Measurements from ENCODE around the gene FBXL22. TPM values are rescaled to one million over a fixed set of nuclear protein-coding genes. Genes with fewer than 3 reads are reported as not detected.

The FBXL22 gene
- total and polyA plus RNA-seq, 2 experiments from 2014 or later, result 0.60 to 1.3 TPM

GRCh38 chr15:63559753-63560152 lies 37.4 kb upstream of the FBXL22 start:
- H3K4me2 ChIP-seq, result no peak overlapping the region

GRCh38 chr15:63560741-63561448 lies 36.3 kb upstream of the FBXL22 start:
- TF ChIP-seq EZH2 (IDR thresholded peaks at IDR 0.05; ENCODE audit: borderline replicate concordance) (no peak), CTCF (IDR thresholded peaks at IDR 0.05; ENCODE audit: poor library complexity) (no peak), EZH2phosphoT487 (IDR thresholded peaks at IDR 0.05; ENCODE audit: low read depth, severe bottlenecking, unreplicated experiment) (no peak)
- no peaks in the 10 kb centered on the region for H3K36me3 ChIP-seq (replicated peaks; ENCODE audit: insufficient read depth, low read depth)

More at GRCh38 chr15:63559753-63560152, 37.4 kb upstream of the FBXL22 start:
- peaks cover 25% of the 10 kb centered on the region for H3K79me2 ChIP-seq
- DNase-seq (ENCODE audit: low spot score), result no peak
- no peak overlapping the region for H3K4me3 ChIP-seq
- no peak overlapping the region for H3K27ac ChIP-seq
- H3K9me2 ChIP-seq (replicated peaks; ENCODE audit: insufficient read depth), result no peaks in the 10 kb centered on the region
- H3K36me3 ChIP-seq (replicated peaks; ENCODE audit: insufficient read depth, low read depth), result no peaks in the 10 kb centered on the region
- H3K4me1 ChIP-seq (ENCODE audit: insufficient read depth), result no peaks in the 10 kb centered on the region
- no peak overlapping the region for H2AFZ ChIP-seq
- WGBS (ENCODE audit: low lambda C conversion rate, missing lambda C conversion rate), result 94% methylated on average over 5 of the region's 5 CpGs
- TF ChIP-seq CTCF (IDR thresholded peaks at IDR 0.05; ENCODE audit: poor library complexity), result no peak
- no peaks in the 10 kb centered on the region for H3K27me3 ChIP-seq
- no peaks in the 10 kb centered on the region for H4K20me1 ChIP-seq (ENCODE audit: insufficient read depth, poor library complexity, severe bottlenecking)
- H3K9me3 ChIP-seq (ENCODE audit: low read depth), result no peaks in the 10 kb centered on the region

GRCh38 chr15:63564093-63564492 lies 33.1 kb upstream of the FBXL22 start:
- no peaks in the 10 kb centered on the region for H3K9me3 ChIP-seq (ENCODE audit: low read depth)
- no peaks in the 10 kb centered on the region for H3K9me2 ChIP-seq (replicated peaks; ENCODE audit: insufficient read depth)
- H3K27ac ChIP-seq, result no peak overlapping the region
- DNase-seq (ENCODE audit: low spot score), result no peak
- no peak overlapping the region for H3K4me3 ChIP-seq
- no peak overlapping the region for H3K4me2 ChIP-seq
- H3K27me3 ChIP-seq, result no peaks in the 10 kb centered on the region
- H3K79me2 ChIP-seq, result peaks cover 2% of the 10 kb centered on the region
- H4K20me1 ChIP-seq (ENCODE audit: insufficient read depth, poor library complexity, severe bottlenecking), result no peaks in the 10 kb centered on the region
- WGBS (ENCODE audit: low lambda C conversion rate, missing lambda C conversion rate), result 33% methylated on average over 3 of the region's 3 CpGs
- H3K4me1 ChIP-seq (ENCODE audit: insufficient read depth), result no peaks in the 10 kb centered on the region
- no peak for TF ChIP-seq EZH2 (IDR thresholded peaks at IDR 0.05; ENCODE audit: borderline replicate concordance)
- no peak for TF ChIP-seq EZH2phosphoT487 (IDR thresholded peaks at IDR 0.05; ENCODE audit: low read depth, severe bottlenecking, unreplicated experiment)
- TF ChIP-seq CTCF (IDR thresholded peaks at IDR 0.05; ENCODE audit: poor library complexity), result no peak
- no peaks in the 10 kb centered on the region for H3K36me3 ChIP-seq (replicated peaks; ENCODE audit: insufficient read depth, low read depth)
- H2AFZ ChIP-seq, result no peak overlapping the region

More at GRCh38 chr15:63560741-63561448, 36.3 kb upstream of the FBXL22 start:
- H3K4me3 ChIP-seq, result no peak overlapping the region
- H4K20me1 ChIP-seq (ENCODE audit: insufficient read depth, poor library complexity, severe bottlenecking), result no peaks in the 10 kb centered on the region
- H3K27ac ChIP-seq, result no peak overlapping the region
- H3K4me1 ChIP-seq (ENCODE audit: insufficient read depth), result no peaks in the 10 kb centered on the region
- no peak for DNase-seq (ENCODE audit: low spot score)
- no peaks in the 10 kb centered on the region for H3K9me3 ChIP-seq (ENCODE audit: low read depth)
- no peaks in the 10 kb centered on the region for H3K9me2 ChIP-seq (replicated peaks; ENCODE audit: insufficient read depth)
- H3K27me3 ChIP-seq, result no peaks in the 10 kb centered on the region
- H3K79me2 ChIP-seq, result peaks cover 15% of the 10 kb centered on the region
- H2AFZ ChIP-seq, result no peak overlapping the region
- 84% methylated on average over 6 of the region's 6 CpGs for WGBS (ENCODE audit: low lambda C conversion rate, missing lambda C conversion rate)
- no peak overlapping the region for H3K4me2 ChIP-seq
